GM13976 (cell line): ENCODE results near the gene FAM171A1.
"Not testable (repeated sequence)": the region's sequence is repeated elsewhere in the genome, so short reads cannot be mapped to it uniquely, and the experiment has no call there.

Experiments used
- DNase-seq: peaks from one replicate; pipeline ENCODE4 v3.0.0; 2012; ENCODE audit warnings: low spot score
- in situ Hi-C: fragments of 300-500 bp; cut with MboI; formaldehyde crosslinking; loops from one replicate; pipeline ENCODE4 v1.12.0; 2022; ENCODE audit warnings: low sequenced_read_pairs, mixed read lengths, inconsistent platforms; ENCODE audit not compliant: unreplicated experiment
- TF ChIP-seq, protein P1 (sequence below): IDR thresholded peaks from 2 replicates; pipeline ENCODE4 v1.5.1; 2012; ENCODE audit warnings: borderline replicate concordance, mild to moderate bottlenecking; ENCODE audit not compliant: insufficient read depth; ENCODE audit errors: extremely low read depth, missing control alignments, control extremely low read depth

The FAM171A1 gene

GRCh38 chr10:15405319-15405718 lies 34.2 kb upstream of the FAM171A1 start:
- TF ChIP-seq, protein P1, sequence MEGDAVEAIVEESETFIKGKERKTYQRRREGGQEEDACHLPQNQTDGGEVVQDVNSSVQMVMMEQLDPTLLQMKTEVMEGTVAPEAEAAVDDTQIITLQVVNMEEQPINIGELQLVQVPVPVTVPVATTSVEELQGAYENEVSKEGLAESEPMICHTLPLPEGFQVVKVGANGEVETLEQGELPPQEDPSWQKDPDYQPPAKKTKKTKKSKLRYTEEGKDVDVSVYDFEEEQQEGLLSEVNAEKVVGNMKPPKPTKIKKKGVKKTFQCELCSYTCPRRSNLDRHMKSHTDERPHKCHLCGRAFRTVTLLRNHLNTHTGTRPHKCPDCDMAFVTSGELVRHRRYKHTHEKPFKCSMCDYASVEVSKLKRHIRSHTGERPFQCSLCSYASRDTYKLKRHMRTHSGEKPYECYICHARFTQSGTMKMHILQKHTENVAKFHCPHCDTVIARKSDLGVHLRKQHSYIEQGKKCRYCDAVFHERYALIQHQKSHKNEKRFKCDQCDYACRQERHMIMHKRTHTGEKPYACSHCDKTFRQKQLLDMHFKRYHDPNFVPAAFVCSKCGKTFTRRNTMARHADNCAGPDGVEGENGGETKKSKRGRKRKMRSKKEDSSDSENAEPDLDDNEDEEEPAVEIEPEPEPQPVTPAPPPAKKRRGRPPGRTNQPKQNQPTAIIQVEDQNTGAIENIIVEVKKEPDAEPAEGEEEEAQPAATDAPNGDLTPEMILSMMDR: no peak
- in situ Hi-C loops: no loop called here
- DNase-seq: no peak

DNA sequence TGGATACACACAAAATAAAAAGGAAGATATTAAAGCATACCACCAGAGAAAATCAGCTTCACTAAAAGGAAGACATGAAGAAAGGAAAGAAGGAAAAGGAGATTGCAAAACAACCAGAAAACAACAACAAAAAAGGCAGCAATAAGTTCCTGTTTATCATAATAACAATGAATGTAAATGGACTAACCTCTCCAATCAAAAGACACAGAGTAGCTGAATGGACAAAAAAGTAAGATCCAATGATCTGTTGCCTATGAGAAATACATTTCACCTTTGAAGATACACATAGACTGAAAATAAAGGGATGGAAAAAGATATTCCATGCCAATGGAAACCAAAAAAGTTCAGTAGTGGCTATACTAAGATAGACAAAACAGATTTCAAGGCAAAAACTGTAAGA lies 30.3 kb upstream of the FAM171A1 start:
- TF ChIP-seq, protein P1: no peak
- no peak for DNase-seq
- in situ Hi-C loops: no loop called here

GRCh38 chr10:15400461-15400860 lies 29.4 kb upstream of the FAM171A1 start:
- in situ Hi-C loops, DNase-seq: not testable (repeated sequence)

- in situ Hi-C loops: no loop called here
- DNase-seq: no peak
- TF ChIP-seq, protein P1: no peak
Measured at GRCh38 chr10:15399060-15399661, 28.1 kb upstream of the FAM171A1 start.

GRCh38 chr10:15395935-15396334 lies 24.8 kb upstream of the FAM171A1 start:
- no peak for DNase-seq
- TF ChIP-seq, protein P1: no peak
- in situ Hi-C loops: no loop called here

GRCh38 chr10:15393139-15393825 lies 22.2 kb upstream of the FAM171A1 start:
- DNase-seq: no peak
- TF ChIP-seq, protein P1: no peak
- in situ Hi-C loops: no loop called here

- in situ Hi-C loops: no loop called here
- DNase-seq: no peak
- TF ChIP-seq, protein P1: no peak
Measured at GRCh38 chr10:15391491-15391890, 20.4 kb upstream of the FAM171A1 start.

DNA sequence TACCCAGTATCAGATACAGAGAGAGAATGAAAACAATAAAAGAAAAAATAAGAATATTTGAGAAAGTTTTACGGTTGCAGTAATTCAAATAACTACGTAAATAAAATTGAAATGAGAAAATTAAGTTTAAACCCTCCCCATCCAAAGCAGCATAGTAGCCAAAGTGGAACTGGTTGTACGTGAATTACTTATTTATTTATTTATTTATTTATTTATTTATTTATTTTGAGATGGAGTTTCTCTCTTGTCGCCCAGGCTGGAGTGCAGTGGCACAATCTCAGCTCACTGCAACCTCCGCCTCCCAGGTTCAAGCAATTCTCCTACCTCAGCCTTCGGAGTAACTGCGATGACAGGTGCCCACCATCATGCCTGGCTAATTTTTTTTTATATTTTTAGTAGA lies 17.1 kb upstream of the FAM171A1 start:
- in situ Hi-C loops, DNase-seq: not testable (repeated sequence)
